SU-DHL-6 (cell line): Measurements from ENCODE around the gene ASPHD1.

Experiments
- H2AFZ ChIP-seq: fragments of 200-600 bp; sonication (generic); 2 replicates; pipeline ENCODE4 v1.6.1; 2014; ENCODE audit warnings: low read depth, mild to moderate bottlenecking, moderate library complexity, mixed read lengths, antibody characterized with exemption, low read length; ENCODE audit not compliant: severe bottlenecking
- H3F3A ChIP-seq: fragments of 200-600 bp; shearing (Covaris generic); 2 replicates; pipeline ENCODE4 v1.6.0; 2016; ENCODE audit warnings: antibody characterized with exemption, mild to moderate bottlenecking; ENCODE audit not compliant: insufficient read depth
- H3K27ac ChIP-seq: fragments of 200-600 bp; sonication (generic); 2 replicates; pipeline ENCODE4 v1.5.1; 2016; ENCODE audit warnings: low read depth, mild to moderate bottlenecking, low read length, moderate library complexity, mixed read lengths
- H3K27me3 ChIP-seq: fragments of 200-600 bp; sonication (generic), shearing (Covaris generic); 2 replicates; pipeline ENCODE4 v1.6.0; 2014; ENCODE audit warnings: mild to moderate bottlenecking, low read length
- H3K36me3 ChIP-seq: fragments of 200-600 bp; sonication (generic); 2 replicates; pipeline ENCODE4 v1.6.1; 2014; ENCODE audit warnings: mild to moderate bottlenecking, low read length, mixed read lengths
- H3K4me2 ChIP-seq: fragments of 300-600, 200-600 bp; shearing (Covaris generic), sonication (generic); 2 replicates; pipeline ENCODE4 v1.6.0; 2014; ENCODE audit warnings: low read length, low read depth, mild to moderate bottlenecking; ENCODE audit not compliant: poor library complexity, severe bottlenecking
- H3K4me3 ChIP-seq: fragments of 200-600 bp; sonication (generic); 2 replicates; pipeline ENCODE4 v1.5.1; 2014; ENCODE audit warnings: antibody characterized with exemption, low read length, mild to moderate bottlenecking, mixed read lengths; ENCODE audit not compliant: insufficient read depth, poor library complexity, severe bottlenecking
- H3K79me2 ChIP-seq: fragments of 200-600 bp; sonication (generic); 2 replicates; pipeline ENCODE4 v1.6.1; 2014; ENCODE audit warnings: mild to moderate bottlenecking, low read length, moderate library complexity; ENCODE audit not compliant: insufficient read depth
- H3K9ac ChIP-seq: fragments of 200-600 bp; sonication (generic); 2 replicates; pipeline ENCODE4 v1.7.0; 2014; ENCODE audit warnings: mild to moderate bottlenecking, low read length
- H3K9me2 ChIP-seq: fragments of 200-600 bp; sonication (generic); replicated peaks from 2 replicates; pipeline ENCODE4 v1.6.1; 2014; ENCODE audit warnings: low read length; ENCODE audit not compliant: insufficient read depth
- H3K9me3 ChIP-seq: fragments of 200-600 bp; sonication (generic); 2 replicates; pipeline ENCODE4 v1.6.1; 2014; ENCODE audit warnings: low read length, mixed read lengths; ENCODE audit not compliant: insufficient read depth
- H4K20me1 ChIP-seq: fragments of 200-600 bp; sonication (generic); 2 replicates; pipeline ENCODE4 v1.6.1; 2014; ENCODE audit warnings: low read depth, mild to moderate bottlenecking, antibody characterized with exemption, low read length, moderate library complexity, mixed read lengths
- CTCF ChIP-seq: fragments of 200-600 bp; sonication (generic); IDR thresholded peaks from one replicate; pipeline ENCODE4 v1.5.1; 2017; ENCODE audit warnings: antibody characterized with exemption, mild to moderate bottlenecking, low read length, moderate library complexity; ENCODE audit not compliant: insufficient read depth, poor library complexity, severe bottlenecking
- EZH2phosphoT487 ChIP-seq: fragments of 200-600 bp; sonication (generic), shearing (Covaris generic); conservative IDR thresholded peaks from 2 replicates; pipeline ENCODE4 v1.6.1; 2018; ENCODE audit warnings: mild to moderate bottlenecking, antibody characterized with exemption, low read length, moderate library complexity, mixed read lengths

Gene ASPHD1

DNA sequence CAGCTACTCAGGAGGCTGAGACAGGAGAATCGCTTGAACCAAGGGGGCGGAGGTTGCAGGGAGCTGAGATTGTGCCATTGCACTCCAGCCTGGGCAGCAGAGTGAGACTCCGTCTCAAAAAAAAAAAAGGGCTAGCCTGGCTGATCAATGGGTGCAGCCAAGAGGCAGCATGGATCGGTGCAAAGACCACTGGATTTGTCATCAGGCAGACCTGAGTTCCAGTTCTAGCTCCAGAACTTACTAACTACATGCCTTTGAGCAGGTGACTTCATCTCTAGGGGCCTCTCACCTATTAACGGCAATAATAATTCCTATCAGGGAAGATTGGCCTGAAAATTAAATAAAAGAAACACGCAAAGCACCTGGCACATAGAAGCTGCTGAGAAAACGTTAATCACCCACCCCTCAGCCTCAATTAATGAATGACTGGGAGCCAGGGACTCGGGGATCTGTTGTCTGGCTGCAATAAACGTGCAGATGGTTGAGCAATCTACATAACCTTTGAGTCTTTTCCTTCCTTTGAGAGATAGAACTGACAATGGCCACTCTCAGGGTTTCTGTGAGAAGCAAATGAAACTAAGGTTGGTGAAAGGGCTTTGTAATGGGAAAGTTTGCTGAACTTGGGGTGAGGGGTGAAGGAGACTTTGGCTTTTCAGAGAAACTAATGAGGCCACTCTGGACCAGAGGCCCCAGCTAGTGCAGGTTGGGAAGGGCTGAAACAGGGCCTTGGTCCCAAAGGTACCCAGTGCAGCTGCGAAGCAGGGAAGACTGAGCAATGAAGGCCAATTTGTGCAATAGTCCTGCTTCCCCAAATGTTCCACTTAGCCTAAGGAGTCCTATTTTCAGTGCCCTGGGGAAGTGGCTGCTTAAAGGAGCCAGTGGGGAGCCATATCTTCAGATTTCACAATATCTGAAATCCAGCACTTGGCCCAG, 8.5 kb upstream of the ASPHD1 start:
- H4K20me1 ChIP-seq: no peaks in the 10 kb centered on the region
- TF ChIP-seq EZH2phosphoT487: no peak
- no peak overlapping the region for H3K4me2 ChIP-seq
- no peak overlapping the region for H3K4me3 ChIP-seq
- no peaks in the 10 kb centered on the region for H3K27me3 ChIP-seq
- H3K9ac ChIP-seq: no peak overlapping the region
- no peaks in the 10 kb centered on the region for H3F3A ChIP-seq
- no peaks in the 10 kb centered on the region for H3K79me2 ChIP-seq
- H3K27ac ChIP-seq: no peak overlapping the region
- no peaks in the 10 kb centered on the region for H3K36me3 ChIP-seq
- H3K9me3 ChIP-seq: no peaks in the 10 kb centered on the region
- no peaks in the 10 kb centered on the region for H3K9me2 ChIP-seq
- no peak overlapping the region for H2AFZ ChIP-seq

DNA sequence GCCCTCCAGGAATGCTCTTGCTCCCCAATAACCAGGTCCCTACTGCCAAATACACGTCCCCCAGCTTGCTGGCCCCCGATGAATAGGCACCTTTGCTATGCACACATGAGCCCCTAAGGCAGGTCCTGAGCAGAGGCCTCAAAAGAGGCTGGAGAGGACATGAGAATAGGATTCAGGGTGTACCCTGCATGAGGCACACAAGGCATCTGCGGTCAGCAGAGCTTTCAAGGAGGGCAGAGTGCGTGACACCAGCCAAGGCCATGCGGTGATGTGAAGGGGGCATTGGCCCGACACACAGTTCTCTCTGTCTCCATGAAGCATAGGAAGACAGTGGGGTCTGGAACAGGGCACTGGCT, 7.9 kb upstream of the ASPHD1 start:
- TF ChIP-seq CTCF (no peak), EZH2phosphoT487 (no peak)
- H3K27me3 ChIP-seq: no peaks in the 10 kb centered on the region
- no peaks in the 10 kb centered on the region for H3F3A ChIP-seq
- H3K79me2 ChIP-seq: no peaks in the 10 kb centered on the region
- H4K20me1 ChIP-seq: no peaks in the 10 kb centered on the region
- no peaks in the 10 kb centered on the region for H3K36me3 ChIP-seq
- no peaks in the 10 kb centered on the region for H3K9me2 ChIP-seq
- no peak overlapping the region for H3K4me3 ChIP-seq
- H2AFZ ChIP-seq: no peak overlapping the region
- H3K27ac ChIP-seq: no peak overlapping the region
- H3K4me2 ChIP-seq: no peak overlapping the region
- H3K9ac ChIP-seq: no peak overlapping the region
- H3K9me3 ChIP-seq: no peaks in the 10 kb centered on the region

DNA sequence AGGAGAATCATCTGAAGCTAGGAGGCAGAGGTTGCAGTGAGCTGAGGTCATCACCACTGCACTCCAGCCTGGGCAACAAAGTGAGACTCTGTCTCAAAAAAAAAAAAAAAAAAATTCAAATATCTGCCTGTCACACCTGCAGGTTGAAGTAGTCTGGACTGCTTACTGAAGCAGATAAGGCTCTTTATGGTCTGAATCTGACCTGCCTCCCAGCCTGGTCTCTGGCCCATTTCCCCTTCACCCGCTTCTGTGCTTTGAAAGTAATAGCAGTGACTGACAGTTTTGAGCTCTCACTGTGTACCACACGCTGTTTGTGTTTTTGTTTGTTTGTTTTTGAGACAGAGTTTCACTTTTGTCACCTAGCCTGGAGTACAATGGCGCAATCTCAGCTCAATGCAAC, 6.7 kb upstream of the ASPHD1 start:
- Histone ChIP-seq H3K27ac (no peak overlapping the region), H4K20me1 (no peaks in the 10 kb centered on the region), H3K9ac (no peak overlapping the region), H3K27me3 (no peaks in the 10 kb centered on the region), H3F3A (no peaks in the 10 kb centered on the region), H3K79me2 (no peaks in the 10 kb centered on the region), H3K4me3 (no peak overlapping the region), H3K9me2 (no peaks in the 10 kb centered on the region), H3K9me3 (no peaks in the 10 kb centered on the region), H3K36me3 (no peaks in the 10 kb centered on the region), H3K4me2 (no peak overlapping the region), H2AFZ (no peak overlapping the region)
- no peak for TF ChIP-seq CTCF
- no peak for TF ChIP-seq EZH2phosphoT487

GRCh38 chr16:29894352-29894751, 5.9 kb upstream of the ASPHD1 start:
- H3K36me3 ChIP-seq: no peaks in the 10 kb centered on the region
- H3F3A ChIP-seq: no peaks in the 10 kb centered on the region
- H3K4me3 ChIP-seq: no peak overlapping the region
- no peak overlapping the region for H3K9ac ChIP-seq
- no peak overlapping the region for H3K4me2 ChIP-seq
- no peak overlapping the region for H2AFZ ChIP-seq
- TF ChIP-seq CTCF (no peak), EZH2phosphoT487 (no peak)
- H3K9me2 ChIP-seq: no peaks in the 10 kb centered on the region
- H4K20me1 ChIP-seq: no peaks in the 10 kb centered on the region
- H3K27me3 ChIP-seq: no peaks in the 10 kb centered on the region
- H3K9me3 ChIP-seq: no peaks in the 10 kb centered on the region
- H3K79me2 ChIP-seq: no peaks in the 10 kb centered on the region
- no peak overlapping the region for H3K27ac ChIP-seq
